HEK293 (cell line): ENCODE results near the gene DNASE1.

ENCODE experiments used
- CTCF ChIA-PET: fragments of 350-600 bp; formaldehyde crosslinking; extraction: SDS; loops from one replicate; lab custom pipeline; 2021; ENCODE audit warnings: antibody characterized with exemption; lab: Yijun Ruan, JAX
- POLR2A ChIA-PET: fragments of 300-600 bp; formaldehyde crosslinking; extraction: SDS; loops from one replicate; lab custom pipeline; 2020; ENCODE audit warnings: antibody characterized with exemption, inconsistent platforms; lab: Yijun Ruan, JAX
- H3K27ac ChIP-seq: fragments of 200-500 bp; sonication (Bioruptor generic); 2 replicates; pipeline ENCODE4 v1.5.1; 2014; ENCODE audit warnings: low read depth, low read length, control low read depth, inconsistent platforms; ENCODE audit errors: extremely low read depth
- H3K36me3 ChIP-seq, 2 experiments: fragments of 200-500 bp in 1 of 2; sonication (Bioruptor generic) in 1 of 2; 1 replicate in 1 of 2; 2 replicates in 1 of 2; pipeline ENCODE4 v1.5.1; 2014 to 2017; ENCODE audit warnings: inconsistent platforms in 2 of 2, low read length in 2 of 2; ENCODE audit not compliant: control insufficient read depth in 2 of 2, insufficient read depth in 1 of 2
- H3K4me1 ChIP-seq: fragments of 200-500 bp; sonication (Bioruptor generic); 2 replicates; pipeline ENCODE4 v1.5.1; 2014; ENCODE audit warnings: mild to moderate bottlenecking, low read length, inconsistent platforms; ENCODE audit not compliant: control insufficient read depth, insufficient read depth
- H3K4me3 ChIP-seq: 2 replicates; pipeline ENCODE4 v1.5.1; 2011; ENCODE audit warnings: low read depth, mild to moderate bottlenecking, control low read depth, low read length, moderate library complexity
- H3K9me3 ChIP-seq: fragments of 200-500 bp; sonication (Bioruptor generic); 2 replicates; pipeline ENCODE4 v1.5.1; 2014; ENCODE audit warnings: low read depth, low read length, inconsistent platforms; ENCODE audit not compliant: control insufficient read depth, insufficient read depth
- GLIS1 ChIP-seq: fragments of 450-650 bp; formaldehyde crosslinking; IDR thresholded peaks from 2 replicates; pipeline ENCODE4 v1.5.1; 2016; ENCODE audit warnings: missing biosample characterization, missing genetic modification characterization
- KLF9 ChIP-seq: fragments of 450-650 bp; formaldehyde crosslinking; IDR thresholded peaks from 2 replicates; pipeline ENCODE4 v1.5.1; 2016; ENCODE audit warnings: missing biosample characterization, missing genetic modification characterization, low read depth
- OVOL3 ChIP-seq: fragments of 450-650 bp; formaldehyde crosslinking; IDR thresholded peaks from 2 replicates; pipeline ENCODE4 v1.5.1; 2016; ENCODE audit warnings: missing biosample characterization, missing genetic modification characterization
- SALL2 ChIP-seq: fragments of 450-650 bp; formaldehyde crosslinking; IDR thresholded peaks from 2 replicates; pipeline ENCODE4 v1.5.0; 2017; ENCODE audit warnings: missing biosample characterization, mild to moderate bottlenecking, missing genetic modification characterization, borderline replicate concordance
- WT1 ChIP-seq: fragments of 450-650 bp; formaldehyde crosslinking; IDR thresholded peaks from 2 replicates; pipeline ENCODE4 v1.5.1; 2016; ENCODE audit warnings: missing biosample characterization, missing genetic modification characterization
- ZFP41 ChIP-seq: fragments of 450-650 bp; formaldehyde crosslinking; IDR thresholded peaks from 2 replicates; pipeline ENCODE4 v1.5.1; 2016; ENCODE audit warnings: missing biosample characterization, missing genetic modification characterization, borderline replicate concordance
- ZNF10 ChIP-seq: fragments of 450-650 bp; formaldehyde crosslinking; IDR thresholded peaks from 2 replicates; pipeline ENCODE4 v1.5.1; 2017; ENCODE audit warnings: missing biosample characterization, missing genetic modification characterization
- ZNF140 ChIP-seq: fragments of 450-650 bp; formaldehyde crosslinking; IDR thresholded peaks from 2 replicates; pipeline ENCODE4 v1.5.1; 2016; ENCODE audit warnings: missing biosample characterization, missing genetic modification characterization
- ZNF146 ChIP-seq: fragments of 450-650 bp; formaldehyde crosslinking; IDR thresholded peaks from 2 replicates; pipeline ENCODE4 v1.5.1; 2016; ENCODE audit warnings: missing biosample characterization, missing genetic modification characterization
- ZNF155 ChIP-seq: fragments of 450-650 bp; formaldehyde crosslinking; IDR thresholded peaks from 2 replicates; pipeline ENCODE4 v1.5.1; 2016; ENCODE audit warnings: missing biosample characterization, missing genetic modification characterization
- ZNF2 ChIP-seq: fragments of 450-650 bp; formaldehyde crosslinking; IDR thresholded peaks from 2 replicates; pipeline ENCODE4 v1.5.1; 2016; ENCODE audit warnings: missing biosample characterization, missing genetic modification characterization
- ZNF202 ChIP-seq: fragments of 450-650 bp; formaldehyde crosslinking; IDR thresholded peaks from 2 replicates; pipeline ENCODE4 v1.5.1; 2016; ENCODE audit warnings: missing biosample characterization, missing genetic modification characterization, borderline replicate concordance
- ZNF354C ChIP-seq: fragments of 450-650 bp; formaldehyde crosslinking; IDR thresholded peaks from 2 replicates; pipeline ENCODE4 v1.5.1; 2016; ENCODE audit warnings: missing biosample characterization, missing genetic modification characterization, low read depth, borderline replicate concordance
- ZNF473 ChIP-seq: fragments of 450-650 bp; formaldehyde crosslinking; IDR thresholded peaks from 2 replicates; pipeline ENCODE4 v1.5.1; 2017; ENCODE audit warnings: missing biosample characterization, missing genetic modification characterization
- ZNF529 ChIP-seq: fragments of 450-650 bp; formaldehyde crosslinking; IDR thresholded peaks from 2 replicates; pipeline ENCODE4 v1.5.1; 2017; ENCODE audit warnings: missing genetic modification characterization, missing biosample characterization; ENCODE audit not compliant: insufficient replicate concordance
- ZNF561 ChIP-seq: fragments of 450-650 bp; IDR thresholded peaks from 2 replicates; pipeline ENCODE4 v1.5.1; 2018; ENCODE audit warnings: missing biosample characterization, missing genetic modification characterization, borderline replicate concordance
- ZNF600 ChIP-seq: fragments of 450-650 bp; formaldehyde crosslinking; IDR thresholded peaks from 2 replicates; pipeline ENCODE4 v1.5.1; 2016; ENCODE audit warnings: missing biosample characterization, missing genetic modification characterization
- ZNF664 ChIP-seq: fragments of 450-650 bp; formaldehyde crosslinking; IDR thresholded peaks from 2 replicates; pipeline ENCODE4 v1.5.1; 2016; ENCODE audit warnings: missing biosample characterization, missing genetic modification characterization
- ZNF701 ChIP-seq: fragments of 450-650 bp; formaldehyde crosslinking; IDR thresholded peaks from 2 replicates; pipeline ENCODE4 v1.5.1; 2016; ENCODE audit warnings: missing biosample characterization, missing genetic modification characterization
- TF ChIP-seq, protein P1 (sequence below): fragments of 450-650 bp; formaldehyde crosslinking; IDR thresholded peaks from 2 replicates; pipeline ENCODE4 v1.5.1; 2016; ENCODE audit warnings: missing biosample characterization, missing genetic modification characterization, low read depth
- TF ChIP-seq, protein P2 (sequence below): fragments of 450-650 bp; formaldehyde crosslinking; IDR thresholded peaks from 2 replicates; pipeline ENCODE4 v1.5.1; 2016; ENCODE audit warnings: missing biosample characterization, missing genetic modification characterization
- TF ChIP-seq, protein P3 (sequence below): fragments of 450-650 bp; formaldehyde crosslinking; IDR thresholded peaks from 2 replicates; pipeline ENCODE4 v1.5.1; 2016; ENCODE audit warnings: missing biosample characterization, missing genetic modification characterization
- TF ChIP-seq, protein P4 (sequence below): fragments of 450-650 bp; formaldehyde crosslinking; IDR thresholded peaks from 2 replicates; pipeline ENCODE4 v1.5.1; 2016; ENCODE audit warnings: missing biosample characterization, missing genetic modification characterization

DNASE1 gene, protein sequence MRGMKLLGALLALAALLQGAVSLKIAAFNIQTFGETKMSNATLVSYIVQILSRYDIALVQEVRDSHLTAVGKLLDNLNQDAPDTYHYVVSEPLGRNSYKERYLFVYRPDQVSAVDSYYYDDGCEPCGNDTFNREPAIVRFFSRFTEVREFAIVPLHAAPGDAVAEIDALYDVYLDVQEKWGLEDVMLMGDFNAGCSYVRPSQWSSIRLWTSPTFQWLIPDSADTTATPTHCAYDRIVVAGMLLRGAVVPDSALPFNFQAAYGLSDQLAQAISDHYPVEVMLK

DNA sequence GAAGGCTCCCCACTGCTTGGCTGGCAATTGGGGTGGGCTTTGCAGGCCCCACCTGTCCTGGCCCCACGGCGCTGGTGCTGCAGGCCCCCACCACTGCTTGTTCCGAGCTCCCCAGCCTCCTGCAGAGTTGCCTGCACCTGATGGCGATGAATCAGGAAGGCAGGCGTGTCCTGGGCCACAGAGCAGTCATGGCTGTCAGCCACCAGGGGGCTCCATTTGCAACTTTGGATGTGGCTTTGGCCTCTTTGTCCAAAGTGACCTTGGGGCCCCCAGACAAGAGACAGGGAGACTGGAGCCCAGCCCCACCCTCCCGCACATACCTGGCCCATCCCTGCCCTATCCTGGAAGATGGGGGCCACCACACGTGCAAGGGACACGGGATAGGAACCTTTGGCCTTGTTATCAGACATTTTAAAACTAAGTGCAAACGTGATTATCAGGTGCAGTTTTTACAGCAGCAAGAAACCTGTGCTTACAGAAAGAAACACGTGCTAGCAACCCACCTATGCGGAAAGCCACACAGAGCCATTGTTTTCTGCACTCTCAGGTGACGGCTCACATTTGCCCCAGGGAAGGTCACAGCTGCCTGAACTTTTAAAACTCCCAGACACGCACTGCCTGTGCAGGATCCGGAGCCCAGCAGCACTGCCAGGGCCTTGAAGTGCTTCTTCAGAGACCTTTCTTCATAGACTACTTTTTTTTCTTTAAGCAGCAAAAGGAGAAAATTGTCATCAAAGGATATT is at the start of gene DNASE1:
TSS of gene DNASE1 (plus strand) at position 443 of the 743 bp plus-strand sequence. CDS start 683 bp downstream, outside the sequence.
- no peak within 1 kb of the TSS for H3K27ac ChIP-seq

DNA sequence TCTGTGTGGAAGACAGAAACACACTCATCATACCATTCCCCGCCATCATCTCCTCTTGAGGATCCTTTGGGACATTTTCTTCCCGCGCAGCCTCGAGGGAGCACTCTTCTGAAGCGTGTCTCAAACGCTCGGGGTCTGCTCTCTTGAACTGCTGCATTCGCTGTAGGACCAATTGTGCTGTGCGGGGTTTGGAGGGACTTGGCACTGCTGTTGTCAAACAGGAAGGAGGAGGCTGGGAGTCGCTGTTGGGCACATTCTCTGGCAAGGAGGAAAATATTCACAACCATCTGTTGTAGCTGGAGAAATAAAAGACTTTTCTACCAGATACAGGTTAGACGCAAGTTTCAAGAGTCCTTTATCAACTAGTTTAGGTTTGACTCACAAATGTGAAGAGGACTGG is 48.0 kb upstream of the DNASE1 start:
- Histone ChIP-seq H3K36me3 (peaks cover 0 to 36% of the 10 kb centered on the region in 2 experiments; a peak in 2 of 3 replicates), H3K9me3 (no peaks in the 10 kb centered on the region)
- TF ChIP-seq ZNF354C (tag by site-specific recombination): no peak
- no peak for TF ChIP-seq WT1
- TF ChIP-seq, protein P1, sequence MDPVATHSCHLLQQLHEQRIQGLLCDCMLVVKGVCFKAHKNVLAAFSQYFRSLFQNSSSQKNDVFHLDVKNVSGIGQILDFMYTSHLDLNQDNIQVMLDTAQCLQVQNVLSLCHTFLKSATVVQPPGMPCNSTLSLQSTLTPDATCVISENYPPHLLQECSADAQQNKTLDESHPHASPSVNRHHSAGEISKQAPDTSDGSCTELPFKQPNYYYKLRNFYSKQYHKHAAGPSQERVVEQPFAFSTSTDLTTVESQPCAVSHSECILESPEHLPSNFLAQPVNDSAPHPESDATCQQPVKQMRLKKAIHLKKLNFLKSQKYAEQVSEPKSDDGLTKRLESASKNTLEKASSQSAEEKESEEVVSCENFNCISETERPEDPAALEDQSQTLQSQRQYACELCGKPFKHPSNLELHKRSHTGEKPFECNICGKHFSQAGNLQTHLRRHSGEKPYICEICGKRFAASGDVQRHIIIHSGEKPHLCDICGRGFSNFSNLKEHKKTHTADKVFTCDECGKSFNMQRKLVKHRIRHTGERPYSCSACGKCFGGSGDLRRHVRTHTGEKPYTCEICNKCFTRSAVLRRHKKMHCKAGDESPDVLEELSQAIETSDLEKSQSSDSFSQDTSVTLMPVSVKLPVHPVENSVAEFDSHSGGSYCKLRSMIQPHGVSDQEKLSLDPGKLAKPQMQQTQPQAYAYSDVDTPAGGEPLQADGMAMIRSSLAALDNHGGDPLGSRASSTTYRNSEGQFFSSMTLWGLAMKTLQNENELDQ: no peak
- TF ChIP-seq ZNF140: no peak
- TF ChIP-seq ZNF701 (tag by site-specific recombination): no peak
- TF ChIP-seq ZNF664 (tag by site-specific recombination): no peak
- TF ChIP-seq, protein P2, sequence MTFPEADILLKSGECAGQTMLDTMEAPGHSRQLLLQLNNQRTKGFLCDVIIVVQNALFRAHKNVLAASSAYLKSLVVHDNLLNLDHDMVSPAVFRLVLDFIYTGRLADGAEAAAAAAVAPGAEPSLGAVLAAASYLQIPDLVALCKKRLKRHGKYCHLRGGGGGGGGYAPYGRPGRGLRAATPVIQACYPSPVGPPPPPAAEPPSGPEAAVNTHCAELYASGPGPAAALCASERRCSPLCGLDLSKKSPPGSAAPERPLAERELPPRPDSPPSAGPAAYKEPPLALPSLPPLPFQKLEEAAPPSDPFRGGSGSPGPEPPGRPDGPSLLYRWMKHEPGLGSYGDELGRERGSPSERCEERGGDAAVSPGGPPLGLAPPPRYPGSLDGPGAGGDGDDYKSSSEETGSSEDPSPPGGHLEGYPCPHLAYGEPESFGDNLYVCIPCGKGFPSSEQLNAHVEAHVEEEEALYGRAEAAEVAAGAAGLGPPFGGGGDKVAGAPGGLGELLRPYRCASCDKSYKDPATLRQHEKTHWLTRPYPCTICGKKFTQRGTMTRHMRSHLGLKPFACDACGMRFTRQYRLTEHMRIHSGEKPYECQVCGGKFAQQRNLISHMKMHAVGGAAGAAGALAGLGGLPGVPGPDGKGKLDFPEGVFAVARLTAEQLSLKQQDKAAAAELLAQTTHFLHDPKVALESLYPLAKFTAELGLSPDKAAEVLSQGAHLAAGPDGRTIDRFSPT (tag by site-specific recombination): no peak
- no peak for TF ChIP-seq ZNF146
- no peak for TF ChIP-seq ZNF561 (tag by site-specific recombination)
- no peak for TF ChIP-seq ZNF155 (tag by site-specific recombination)
- no peak for TF ChIP-seq ZNF529 (tag by site-specific recombination)
- TF ChIP-seq, all 188 proteins: peak for 0
- ChIA-PET CTCF (no interaction called here), POLR2A (interaction anchor here (0.6 kb wide), 1 partner anchor 151 kb away, joined by 5 read pairs; no protein-coding TSS in a partner anchor)
- no peak overlapping the region for H3K27ac ChIP-seq
- no peak overlapping the region for H3K4me3 ChIP-seq
- no peaks in the 10 kb centered on the region for H3K4me1 ChIP-seq

More for the DNA sequence above, at the start of gene DNASE1:
- peak; percentile 67; the same call in 1 of the 2 replicates for TF ChIP-seq ZNF600 (tag by site-specific recombination)
- TF ChIP-seq, protein P3, sequence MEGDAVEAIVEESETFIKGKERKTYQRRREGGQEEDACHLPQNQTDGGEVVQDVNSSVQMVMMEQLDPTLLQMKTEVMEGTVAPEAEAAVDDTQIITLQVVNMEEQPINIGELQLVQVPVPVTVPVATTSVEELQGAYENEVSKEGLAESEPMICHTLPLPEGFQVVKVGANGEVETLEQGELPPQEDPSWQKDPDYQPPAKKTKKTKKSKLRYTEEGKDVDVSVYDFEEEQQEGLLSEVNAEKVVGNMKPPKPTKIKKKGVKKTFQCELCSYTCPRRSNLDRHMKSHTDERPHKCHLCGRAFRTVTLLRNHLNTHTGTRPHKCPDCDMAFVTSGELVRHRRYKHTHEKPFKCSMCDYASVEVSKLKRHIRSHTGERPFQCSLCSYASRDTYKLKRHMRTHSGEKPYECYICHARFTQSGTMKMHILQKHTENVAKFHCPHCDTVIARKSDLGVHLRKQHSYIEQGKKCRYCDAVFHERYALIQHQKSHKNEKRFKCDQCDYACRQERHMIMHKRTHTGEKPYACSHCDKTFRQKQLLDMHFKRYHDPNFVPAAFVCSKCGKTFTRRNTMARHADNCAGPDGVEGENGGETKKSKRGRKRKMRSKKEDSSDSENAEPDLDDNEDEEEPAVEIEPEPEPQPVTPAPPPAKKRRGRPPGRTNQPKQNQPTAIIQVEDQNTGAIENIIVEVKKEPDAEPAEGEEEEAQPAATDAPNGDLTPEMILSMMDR (tag by site-specific recombination): 0 out of 2 replicates have a peak, but pooled peaks have one; percentile 25
- no peak for TF ChIP-seq SALL2 (tag by site-specific recombination)
- TF ChIP-seq ZNF2: 0 out of 2 replicates have a peak, but pooled peaks have one; percentile 32
- no peak for TF ChIP-seq ZNF202 (tag by site-specific recombination)
- TF ChIP-seq OVOL3 (tag by site-specific recombination): no peak
- TF ChIP-seq ZNF10: peak; percentile 91
- TF ChIP-seq, protein P4, sequence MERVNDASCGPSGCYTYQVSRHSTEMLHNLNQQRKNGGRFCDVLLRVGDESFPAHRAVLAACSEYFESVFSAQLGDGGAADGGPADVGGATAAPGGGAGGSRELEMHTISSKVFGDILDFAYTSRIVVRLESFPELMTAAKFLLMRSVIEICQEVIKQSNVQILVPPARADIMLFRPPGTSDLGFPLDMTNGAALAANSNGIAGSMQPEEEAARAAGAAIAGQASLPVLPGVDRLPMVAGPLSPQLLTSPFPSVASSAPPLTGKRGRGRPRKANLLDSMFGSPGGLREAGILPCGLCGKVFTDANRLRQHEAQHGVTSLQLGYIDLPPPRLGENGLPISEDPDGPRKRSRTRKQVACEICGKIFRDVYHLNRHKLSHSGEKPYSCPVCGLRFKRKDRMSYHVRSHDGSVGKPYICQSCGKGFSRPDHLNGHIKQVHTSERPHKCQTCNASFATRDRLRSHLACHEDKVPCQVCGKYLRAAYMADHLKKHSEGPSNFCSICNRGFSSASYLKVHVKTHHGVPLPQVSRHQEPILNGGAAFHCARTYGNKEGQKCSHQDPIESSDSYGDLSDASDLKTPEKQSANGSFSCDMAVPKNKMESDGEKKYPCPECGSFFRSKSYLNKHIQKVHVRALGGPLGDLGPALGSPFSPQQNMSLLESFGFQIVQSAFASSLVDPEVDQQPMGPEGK (tag by site-specific recombination): 0 out of 2 replicates have a peak, but pooled peaks have one; percentile 21
- no peak for TF ChIP-seq ZFP41 (tag by site-specific recombination)
- no peak for TF ChIP-seq ZNF473 (tag by site-specific recombination)
- TF ChIP-seq GLIS1: peak; percentile 63
- 0 out of 2 replicates have a peak, but pooled peaks have one; percentile 21 for TF ChIP-seq KLF9 (tag by site-specific recombination)
- Histone ChIP-seq H3K36me3 (peaks cover 11 to 78% of the 10 kb centered on the region in 2 experiments), H3K4me3 (no peak within 1 kb of the TSS), H3K9me3 (no peaks in the 10 kb centered on the region), H3K4me1 (no peaks in the 10 kb centered on the region)
- ChIA-PET CTCF (interaction anchor here (0.5 to 1.4 kb wide), 14 partner anchors 8 to 472 kb away, joined by 3 to 7 read pairs (median 4); no protein-coding TSS in a partner anchor), POLR2A (no interaction called here)
